ENCODE results near the gene SOX21.
A peak's percentile ranks its signal among the peaks of the same experiment; 100 is the strongest.

The SOX21 gene

DNA sequence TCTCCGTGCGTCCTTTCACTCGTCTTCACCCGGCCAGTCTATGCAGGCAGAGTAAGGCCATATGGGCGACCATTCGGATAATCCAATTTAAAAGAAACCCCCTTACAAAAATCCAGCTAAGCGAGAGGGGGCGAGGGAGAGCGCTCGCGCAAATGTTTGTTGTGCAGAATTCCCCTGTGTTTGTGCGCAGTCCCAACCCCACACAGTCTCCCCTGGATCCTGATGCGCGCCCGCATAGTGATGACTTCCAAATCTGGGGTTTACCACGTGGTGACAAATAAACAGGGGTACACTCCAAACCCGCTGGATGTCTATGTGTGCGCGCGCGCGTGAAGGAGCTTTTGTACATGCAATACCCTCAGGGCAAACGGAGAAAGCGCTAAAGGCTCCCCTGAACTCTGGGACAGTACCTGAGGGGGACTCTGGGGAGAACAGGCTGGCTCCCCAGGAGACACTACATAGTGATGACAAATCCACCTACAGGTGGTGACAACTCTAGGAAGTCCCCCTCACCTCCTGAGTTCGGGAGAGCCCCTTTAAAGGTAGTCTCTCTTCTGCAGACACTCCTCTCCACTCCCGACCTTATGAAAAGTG lies 8.5 kb downstream of the SOX21 start:
- Mint-ChIP-seq H3K4me1 (peaks cover 8% of the 10 kb centered on the region), H3K27me3 (peaks cover 72% of the 10 kb centered on the region), H3K27ac (peak overlapping the region; percentile 59), H3K36me3 (peaks cover 5% of the 10 kb centered on the region), H3K4me3 (no peak overlapping the region), H3K9me3 (peaks cover 9% of the 10 kb centered on the region)

DNA sequence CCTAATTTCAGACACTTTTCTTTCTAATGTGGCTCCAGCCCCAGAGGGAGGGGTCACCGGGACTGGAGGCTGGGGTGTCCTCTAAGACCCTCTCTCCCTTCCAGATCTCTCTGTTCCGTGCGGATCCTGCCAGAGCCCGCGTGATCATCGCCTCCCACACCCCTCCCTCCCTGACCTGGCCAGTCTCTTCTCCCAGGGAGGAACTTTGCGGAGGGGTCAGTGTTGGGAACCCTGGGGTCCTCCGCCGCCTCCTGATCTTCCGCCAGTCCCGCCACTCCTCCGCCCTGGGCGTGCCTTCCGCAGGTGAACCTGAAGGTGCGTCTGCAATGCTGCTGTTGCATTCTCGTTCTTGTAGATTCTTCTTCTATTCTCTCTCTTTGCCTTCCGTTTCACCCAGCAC lies 9.1 kb downstream of the SOX21 start:
- Mint-ChIP-seq H3K9me3 (peaks cover 5% of the 10 kb centered on the region), H3K27me3 (peaks cover 71% of the 10 kb centered on the region), H3K36me3 (peaks cover 5% of the 10 kb centered on the region), H3K4me3 (no peak overlapping the region), H3K4me1 (peaks cover 8% of the 10 kb centered on the region), H3K27ac (peak overlapping the region; percentile 3)

DNA sequence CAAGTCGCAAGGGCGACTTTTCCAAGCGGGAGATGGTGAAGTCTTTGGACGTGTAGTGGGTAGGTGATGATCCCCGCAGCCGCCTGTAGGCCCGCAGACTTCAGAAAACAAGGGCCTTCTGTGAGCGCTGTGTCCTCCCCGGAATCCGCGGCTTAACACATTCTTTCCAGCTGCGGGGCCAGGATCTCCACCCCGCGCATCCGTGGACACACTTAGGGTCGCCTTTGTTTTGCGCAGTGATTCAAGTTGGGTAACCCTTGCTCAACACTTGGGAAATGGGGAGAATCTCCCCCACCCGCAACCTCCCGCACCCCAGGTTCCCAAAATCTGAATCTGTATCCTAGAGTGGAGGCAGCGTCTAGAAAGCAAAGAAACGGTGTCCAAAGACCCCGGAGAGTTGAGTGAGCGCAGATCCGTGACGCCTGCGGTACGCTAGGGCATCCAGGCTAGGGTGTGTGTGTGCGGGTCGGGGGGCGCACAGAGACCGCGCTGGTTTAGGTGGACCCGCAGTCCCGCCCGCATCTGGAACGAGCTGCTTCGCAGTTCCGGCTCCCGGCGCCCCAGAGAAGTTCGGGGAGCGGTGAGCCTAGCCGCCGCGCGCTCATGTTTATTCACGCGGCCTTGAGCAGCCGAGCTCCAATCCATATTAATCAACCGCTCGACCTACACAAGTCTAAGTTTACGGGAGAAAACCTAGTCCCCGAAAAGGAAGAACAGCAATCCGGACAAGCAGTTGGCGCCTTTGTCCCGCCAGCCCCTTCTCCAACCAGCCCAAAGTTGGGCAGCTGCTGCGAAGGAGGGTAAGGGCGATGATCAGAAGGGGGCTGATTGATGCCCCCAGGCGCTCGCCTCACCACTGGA lies 9.9 kb downstream of the SOX21 start:
- no peak overlapping the region for H3K4me3 Mint-ChIP-seq
- H3K9me3 Mint-ChIP-seq, result peaks cover 5% of the 10 kb centered on the region
- peaks cover 2% of the 10 kb centered on the region for H3K36me3 Mint-ChIP-seq
- no peaks in the 10 kb centered on the region for H3K4me1 Mint-ChIP-seq
- H3K27ac Mint-ChIP-seq, result no peak overlapping the region
- peaks cover 64% of the 10 kb centered on the region for H3K27me3 Mint-ChIP-seq

DNA sequence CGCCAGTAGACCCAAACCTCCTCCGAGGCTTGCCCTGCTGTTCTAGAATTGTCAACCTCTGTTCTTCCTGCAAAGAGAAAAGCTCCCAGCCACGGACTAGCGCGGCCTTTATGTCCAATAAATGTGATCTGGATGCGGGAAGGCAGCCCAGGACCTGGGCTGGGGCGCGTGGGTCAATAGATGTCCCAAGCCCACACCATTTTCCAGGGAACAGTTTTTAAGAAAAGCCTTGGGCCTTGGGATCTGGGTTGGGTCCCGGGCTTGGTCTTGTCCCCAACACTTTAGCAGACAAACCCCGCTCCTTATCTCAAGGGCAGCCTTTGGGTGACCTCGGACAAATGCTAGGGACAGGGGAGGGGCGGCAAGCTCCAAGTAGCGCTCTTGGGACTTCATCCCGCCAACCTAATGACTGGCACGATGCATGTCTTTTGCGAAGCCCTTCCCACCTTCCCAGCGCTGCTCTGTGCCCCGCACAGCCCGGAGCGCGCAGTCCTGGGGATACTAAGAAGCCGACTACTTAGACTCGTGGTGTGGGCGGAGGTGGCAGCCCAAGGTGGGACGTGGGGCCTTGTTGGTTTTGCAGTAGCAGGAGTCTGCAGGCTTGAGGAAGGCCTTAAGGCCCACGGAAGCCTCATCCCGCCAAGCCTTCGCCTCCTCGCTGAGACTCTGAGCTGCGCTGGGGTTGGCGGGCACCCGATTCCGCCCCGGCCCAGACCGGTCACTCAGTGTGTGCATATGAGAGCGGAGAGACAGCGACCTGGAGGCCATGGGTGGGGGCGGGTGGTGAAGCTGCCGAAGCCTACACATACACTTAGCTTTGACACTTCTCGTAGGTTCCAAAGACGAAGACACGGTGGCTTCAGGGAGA lies 10.8 kb downstream of the SOX21 start:
- Mint-ChIP-seq H3K4me1 (no peaks in the 10 kb centered on the region), H3K9me3 (peaks cover 10% of the 10 kb centered on the region), H3K36me3 (peaks cover 2% of the 10 kb centered on the region), H3K27me3 (peaks cover 61% of the 10 kb centered on the region), H3K27ac (no peak overlapping the region), H3K4me3 (no peak overlapping the region)

DNA sequence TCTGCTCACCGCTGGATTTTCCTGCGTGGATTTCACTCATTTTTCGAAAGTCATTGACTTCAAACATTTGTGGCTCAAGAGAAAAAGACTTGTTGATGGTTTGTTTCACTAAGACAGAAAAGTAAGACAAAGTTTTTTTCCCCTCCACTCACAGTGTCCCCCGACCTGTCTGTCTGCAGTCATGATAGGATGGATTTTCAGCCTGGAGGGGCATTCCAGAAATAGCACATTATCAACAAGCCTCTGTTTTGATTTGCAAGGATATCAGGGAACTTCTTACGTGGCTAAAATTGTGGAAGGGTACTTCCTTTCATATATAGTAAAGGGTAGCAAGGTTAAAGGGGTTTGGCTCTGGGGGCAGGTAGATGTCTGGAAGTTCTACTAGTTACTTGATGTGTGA lies 11.8 kb downstream of the SOX21 start:
- peaks cover 2% of the 10 kb centered on the region for H3K36me3 Mint-ChIP-seq
- no peak overlapping the region for H3K4me3 Mint-ChIP-seq
- peaks cover 54% of the 10 kb centered on the region for H3K27me3 Mint-ChIP-seq

DNA sequence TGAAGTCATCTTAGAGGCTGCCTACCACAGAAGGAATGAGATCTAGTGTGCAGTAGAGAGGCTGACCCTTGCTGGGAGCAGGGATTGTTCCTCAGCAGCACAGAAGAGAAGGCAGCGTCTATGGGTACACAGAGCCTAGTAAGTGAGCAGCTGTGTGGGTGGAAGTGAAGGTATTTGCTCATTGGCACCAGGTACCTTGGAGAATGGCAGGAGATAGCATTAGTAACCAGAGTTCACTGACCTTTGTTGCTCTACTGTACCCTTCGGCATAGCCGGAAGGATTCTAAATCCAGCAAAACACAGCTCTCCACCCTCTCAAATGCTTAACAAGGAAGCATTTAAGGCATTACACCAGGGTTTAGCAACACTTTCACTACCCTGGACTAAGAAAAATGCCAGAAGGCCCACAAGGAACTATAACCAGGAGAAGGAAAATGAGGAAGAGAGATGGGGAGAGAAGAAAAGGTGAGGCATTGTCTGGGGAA lies 12.3 kb downstream of the SOX21 start:
- H3K4me1 Mint-ChIP-seq, result no peaks in the 10 kb centered on the region
- no peak overlapping the region for H3K4me3 Mint-ChIP-seq
- peaks cover 2% of the 10 kb centered on the region for H3K36me3 Mint-ChIP-seq
- peaks cover 51% of the 10 kb centered on the region for H3K27me3 Mint-ChIP-seq
- H3K9me3 Mint-ChIP-seq, result peaks cover 6% of the 10 kb centered on the region
- no peak overlapping the region for H3K27ac Mint-ChIP-seq

More for the DNA sequence above, 11.8 kb downstream of the SOX21 start:
- Mint-ChIP-seq H3K27ac (no peak overlapping the region), H3K9me3 (peaks cover 6% of the 10 kb centered on the region), H3K4me1 (no peaks in the 10 kb centered on the region)

DNA sequence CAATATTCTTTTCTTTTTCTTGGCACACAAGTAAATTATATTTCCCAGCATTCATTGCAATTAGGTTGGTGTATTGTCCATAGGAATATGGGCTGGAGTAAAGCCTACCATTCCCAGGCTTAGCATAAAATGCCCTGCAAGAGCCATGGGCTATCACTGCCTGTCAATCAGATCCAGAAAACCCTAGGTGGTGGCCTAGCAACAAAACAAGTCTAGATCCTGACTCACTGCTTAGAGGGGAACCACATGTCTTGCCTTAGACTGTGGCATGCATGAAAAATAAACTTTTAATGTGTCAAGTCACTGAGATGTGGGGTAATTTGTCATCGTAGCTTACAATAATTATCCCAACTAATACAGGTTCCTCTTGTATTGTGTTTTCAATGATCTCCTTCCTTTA lies 16.2 kb downstream of the SOX21 start:
- H3K9me3 Mint-ChIP-seq, result peaks cover 6% of the 10 kb centered on the region
- H3K4me3 Mint-ChIP-seq, result no peak overlapping the region
- H3K36me3 Mint-ChIP-seq, result no peaks in the 10 kb centered on the region
- no peaks in the 10 kb centered on the region for H3K4me1 Mint-ChIP-seq
- H3K27ac Mint-ChIP-seq, result no peak overlapping the region
- H3K27me3 Mint-ChIP-seq, result peaks cover 37% of the 10 kb centered on the region

DNA sequence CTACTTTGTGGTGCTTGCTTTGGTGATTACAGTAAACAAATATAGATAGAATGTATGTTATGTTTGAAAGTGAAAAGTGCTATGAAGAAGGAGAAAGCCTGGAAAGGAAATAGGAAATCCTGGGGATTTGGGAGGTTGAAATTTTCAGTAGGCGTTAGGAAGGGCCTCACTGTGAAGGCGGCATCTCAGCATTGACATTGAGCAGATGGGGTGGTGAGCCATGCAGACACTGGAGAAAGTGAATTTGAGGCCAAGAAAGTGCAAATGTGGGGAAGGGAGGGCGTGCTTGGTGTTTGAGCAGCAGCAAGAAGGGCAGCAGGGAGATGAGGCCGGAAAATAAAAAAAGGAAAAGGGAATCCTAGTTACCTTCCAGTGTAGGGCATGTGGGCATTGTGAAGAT lies 20.3 kb downstream of the SOX21 start:
- H3K27me3 Mint-ChIP-seq, result peaks cover 20% of the 10 kb centered on the region
- H3K36me3 Mint-ChIP-seq, result no peaks in the 10 kb centered on the region
- H3K4me3 Mint-ChIP-seq, result no peak overlapping the region
- no peaks in the 10 kb centered on the region for H3K4me1 Mint-ChIP-seq
- peaks cover 2% of the 10 kb centered on the region for H3K9me3 Mint-ChIP-seq
- H3K27ac Mint-ChIP-seq, result no peak overlapping the region

DNA sequence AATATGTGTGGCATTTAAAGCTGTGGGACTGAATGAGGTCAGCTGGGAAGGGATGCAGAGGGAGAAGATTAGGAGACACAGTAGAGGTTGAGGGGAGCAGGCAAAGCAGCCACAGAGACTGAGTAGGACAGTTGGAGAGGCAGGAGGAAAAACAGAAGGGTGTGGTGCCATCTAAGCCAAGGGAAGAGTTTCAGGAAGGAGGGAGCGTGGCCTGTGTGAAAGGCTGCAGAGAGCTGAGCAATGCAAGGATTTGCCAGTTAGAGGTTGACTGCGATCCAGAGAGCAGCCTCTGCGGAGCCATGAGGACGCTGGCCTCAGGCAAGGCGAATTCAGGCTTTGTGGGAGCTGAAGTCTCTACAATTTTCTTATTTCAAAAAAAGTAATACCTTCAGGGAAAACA lies 28.9 kb downstream of the SOX21 start:
- Mint-ChIP-seq H3K27ac (no peak overlapping the region), H3K4me3 (no peak overlapping the region), H3K9me3 (no peaks in the 10 kb centered on the region), H3K4me1 (no peaks in the 10 kb centered on the region), H3K36me3 (no peaks in the 10 kb centered on the region), H3K27me3 (peaks cover 18% of the 10 kb centered on the region)

DNA sequence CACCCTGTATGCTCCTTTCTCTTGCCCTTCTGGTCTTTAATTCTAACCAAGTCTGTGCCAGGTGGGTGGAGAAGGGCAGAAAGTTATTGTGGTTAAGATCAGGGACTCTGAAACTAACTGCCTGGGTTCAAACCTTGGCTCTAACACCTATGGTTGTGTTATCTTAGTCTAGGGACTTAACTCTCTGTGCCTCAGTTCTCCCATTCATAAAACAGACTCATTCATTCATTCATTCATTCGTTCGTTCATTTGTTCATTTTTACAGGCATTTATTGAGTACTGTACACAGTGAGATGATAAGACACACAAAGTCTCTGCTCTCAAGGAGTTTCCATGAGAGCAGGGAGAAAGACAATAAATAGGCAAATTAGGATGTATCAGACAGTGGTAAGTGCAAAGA lies 30.1 kb downstream of the SOX21 start:
- H3K36me3 Mint-ChIP-seq, result no peaks in the 10 kb centered on the region
- H3K27ac Mint-ChIP-seq, result no peak overlapping the region
- H3K27me3 Mint-ChIP-seq, result peaks cover 16% of the 10 kb centered on the region
- no peaks in the 10 kb centered on the region for H3K9me3 Mint-ChIP-seq
- H3K4me3 Mint-ChIP-seq, result no peak overlapping the region
- no peaks in the 10 kb centered on the region for H3K4me1 Mint-ChIP-seq

DNA sequence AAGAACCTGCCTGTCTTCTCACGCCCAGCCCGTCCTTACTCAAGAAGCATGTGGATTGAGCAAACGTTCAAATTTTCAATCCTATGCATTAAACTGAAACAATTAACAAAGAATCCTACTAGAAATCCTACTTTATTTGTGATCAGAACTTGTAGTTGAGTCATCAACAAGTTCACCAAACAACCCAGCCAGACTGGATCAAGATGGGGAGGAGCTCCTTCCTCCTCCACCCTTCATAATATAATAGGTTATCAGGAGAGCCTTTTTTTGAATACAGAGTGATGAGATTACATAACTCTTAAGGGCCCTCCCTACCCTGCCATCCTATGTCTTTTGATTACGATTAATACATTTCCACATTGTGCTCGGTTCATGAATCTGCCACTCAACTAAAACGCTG lies 32.7 kb downstream of the SOX21 start:
- no peaks in the 10 kb centered on the region for H3K4me1 Mint-ChIP-seq
- peaks cover 12% of the 10 kb centered on the region for H3K27me3 Mint-ChIP-seq
- no peak overlapping the region for H3K4me3 Mint-ChIP-seq
- no peaks in the 10 kb centered on the region for H3K36me3 Mint-ChIP-seq
- H3K27ac Mint-ChIP-seq, result no peak overlapping the region
- no peaks in the 10 kb centered on the region for H3K9me3 Mint-ChIP-seq

DNA sequence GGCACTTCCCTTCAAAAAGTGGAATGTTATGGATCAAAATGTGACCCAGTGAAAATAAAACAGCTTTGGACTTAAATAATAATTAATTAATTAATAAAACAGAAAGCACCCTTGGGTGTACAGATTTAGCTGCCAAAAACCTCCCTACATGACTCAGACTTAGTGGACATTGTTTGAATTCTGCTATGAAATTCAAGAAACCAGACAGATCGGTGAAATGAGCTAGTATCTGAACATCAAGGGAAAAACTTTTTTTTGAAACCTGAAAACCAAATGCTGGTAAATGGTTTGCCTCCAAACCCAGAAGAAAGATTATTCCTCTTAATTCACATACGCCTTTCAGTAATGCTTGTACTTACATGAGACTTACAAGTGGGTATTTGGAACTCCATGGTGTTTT lies 33.5 kb downstream of the SOX21 start:
- H3K4me3 Mint-ChIP-seq, result no peak overlapping the region
- H3K36me3 Mint-ChIP-seq, result no peaks in the 10 kb centered on the region
- H3K4me1 Mint-ChIP-seq, result no peaks in the 10 kb centered on the region
- peaks cover 12% of the 10 kb centered on the region for H3K27me3 Mint-ChIP-seq
- no peaks in the 10 kb centered on the region for H3K9me3 Mint-ChIP-seq
- H3K27ac Mint-ChIP-seq, result no peak overlapping the region

DNA sequence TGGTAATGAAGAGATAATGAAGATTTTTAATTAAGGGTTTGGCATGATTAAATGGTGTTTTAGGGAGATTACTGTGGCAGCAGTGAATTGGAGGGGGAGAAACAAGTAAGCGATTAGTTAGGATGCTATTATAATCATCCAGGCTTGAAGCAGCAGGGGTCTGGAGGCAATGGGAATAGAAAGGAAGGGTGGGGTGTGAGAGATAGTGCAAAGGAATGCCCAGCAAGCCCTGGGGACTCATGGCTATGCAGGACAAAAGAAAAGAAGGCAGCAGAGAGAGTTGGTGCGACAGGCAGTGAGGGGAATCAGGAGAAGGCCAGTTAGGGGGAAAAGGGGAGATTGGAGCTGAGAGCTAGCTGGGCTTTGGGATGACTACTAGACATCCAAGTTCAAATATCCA lies 34.5 kb downstream of the SOX21 start:
- Mint-ChIP-seq H3K4me3 (no peak overlapping the region), H3K27me3 (peaks cover 7% of the 10 kb centered on the region), H3K36me3 (no peaks in the 10 kb centered on the region), H3K4me1 (no peaks in the 10 kb centered on the region), H3K27ac (no peak overlapping the region), H3K9me3 (no peaks in the 10 kb centered on the region)

DNA sequence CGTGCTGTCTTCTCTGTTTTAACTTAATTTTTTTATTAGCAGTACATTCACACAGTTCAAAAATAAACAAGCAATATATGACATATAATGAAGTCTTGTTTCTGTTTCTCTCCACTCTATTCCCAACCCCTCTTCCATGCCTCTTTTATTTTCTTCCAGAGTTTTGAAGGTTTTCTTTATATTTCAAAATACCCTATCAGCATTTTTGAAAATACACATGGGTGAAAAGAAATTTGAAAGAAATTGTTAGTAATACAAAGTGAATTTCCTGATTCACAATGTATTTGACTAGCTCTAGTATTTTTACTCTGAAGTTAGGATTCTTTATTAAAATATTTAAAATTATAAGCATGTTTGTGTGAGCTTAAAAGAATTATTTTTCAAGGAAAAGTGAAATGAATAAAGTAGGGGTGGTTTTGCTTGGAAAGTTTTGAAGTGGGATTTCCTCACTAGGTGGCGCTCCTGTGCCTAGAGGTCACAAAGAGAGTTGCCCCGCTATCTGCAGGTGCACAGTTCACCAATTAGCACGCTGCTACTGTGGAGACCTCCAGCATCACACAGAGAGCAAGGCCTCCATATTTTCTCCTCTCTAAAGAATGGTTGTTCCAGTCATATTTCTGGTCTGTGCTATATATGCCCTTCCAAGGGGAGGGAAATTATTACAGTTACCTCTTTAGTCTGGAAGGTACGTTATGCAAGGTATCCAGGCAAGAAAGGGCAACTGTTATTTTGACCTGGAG lies 37.6 kb downstream of the SOX21 start:
- no peak overlapping the region for H3K27ac Mint-ChIP-seq
- H3K27me3 Mint-ChIP-seq, result peaks cover 6% of the 10 kb centered on the region
- no peaks in the 10 kb centered on the region for H3K9me3 Mint-ChIP-seq
- no peak overlapping the region for H3K4me3 Mint-ChIP-seq
- H3K4me1 Mint-ChIP-seq, result no peaks in the 10 kb centered on the region
- H3K36me3 Mint-ChIP-seq, result no peaks in the 10 kb centered on the region

DNA sequence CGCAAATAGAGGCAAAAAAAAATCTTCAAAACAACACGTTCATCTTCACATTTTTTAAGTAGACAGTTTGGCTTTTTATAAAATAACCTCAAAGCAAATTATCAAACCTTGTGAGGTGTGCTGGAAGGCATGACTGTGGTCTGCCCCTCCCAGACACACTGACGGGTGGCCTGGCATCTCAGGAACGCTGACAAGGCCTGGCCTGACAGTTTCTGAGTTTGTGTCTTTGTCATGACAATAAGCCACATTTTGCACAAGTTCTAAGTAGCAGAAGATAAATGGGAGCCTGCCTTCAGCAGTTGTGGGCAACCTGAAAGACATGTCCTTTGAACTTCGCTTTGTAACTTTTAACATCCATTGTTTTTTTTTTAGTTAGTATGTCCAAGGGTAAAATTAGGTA lies 38.5 kb downstream of the SOX21 start:
- Mint-ChIP-seq H3K27me3 (peaks cover 4% of the 10 kb centered on the region), H3K4me3 (no peak overlapping the region), H3K9me3 (no peaks in the 10 kb centered on the region), H3K27ac (no peak overlapping the region), H3K4me1 (no peaks in the 10 kb centered on the region), H3K36me3 (no peaks in the 10 kb centered on the region)
